HepG2 (cell line): ENCODE measurements around the gene ATP9A. TPM values are rescaled to one million over a fixed set of nuclear protein-coding genes. Genes with fewer than 3 reads are reported as not detected.

Experiments used
- ARHGAP35 ChIP-seq: sonication (generic); formaldehyde crosslinking; IDR thresholded peaks from 2 replicates; pipeline ENCODE4 v1.9.0; 2022; ENCODE audit warnings: mild to moderate bottlenecking, inconsistent platforms, moderate library complexity, missing genetic modification reagents, borderline replicate concordance
- CAMTA2 ChIP-seq: sonication (generic); formaldehyde crosslinking; IDR thresholded peaks from 2 replicates; pipeline ENCODE4 v1.4.0; 2020; ENCODE audit warnings: mild to moderate bottlenecking, missing genetic modification reagents, borderline replicate concordance
- HIC2 ChIP-seq: sonication (generic); formaldehyde crosslinking; IDR thresholded peaks from 2 replicates; pipeline ENCODE4 v1.9.0; 2022; ENCODE audit warnings: low read depth, missing genetic modification reagents
- IRF1 ChIP-seq: sonication (generic); formaldehyde crosslinking; IDR thresholded peaks from 2 replicates; pipeline ENCODE4 v1.4.0; 2020; ENCODE audit warnings: low read depth, mild to moderate bottlenecking, missing genetic modification reagents
- LRRFIP1 ChIP-seq: sonication (generic); formaldehyde crosslinking; conservative IDR thresholded peaks from 2 replicates; pipeline ENCODE4 v1.4.0; 2020; ENCODE audit warnings: missing genetic modification reagents
- MIXL1 ChIP-seq: IDR thresholded peaks from 2 replicates; pipeline ENCODE4 v1.6.1; 2016
- NFYB ChIP-seq: sonication (generic); formaldehyde crosslinking; IDR thresholded peaks from 2 replicates; pipeline ENCODE4 v1.4.0; 2020; ENCODE audit warnings: missing genetic modification reagents
- POLR2A ChIP-seq, 2 experiments: IDR thresholded peaks; 2 replicates each; pipeline ENCODE4 v1.6.1; 2011; ENCODE audit warnings: low read depth in 2 of 2, low read length in 2 of 2, mild to moderate bottlenecking in 1 of 2, moderate library complexity in 1 of 2; ENCODE audit not compliant: insufficient read depth in 1 of 2
- SOX6 ChIP-seq, 2 experiments: fragments of 450-650 bp in 1 of 2; sonication (generic) in 1 of 2; formaldehyde crosslinking in 1 of 2; IDR thresholded peaks; 2 replicates each; pipeline versions ENCODE4 v1.4.0 to v1.6.1; 2017 to 2020; ENCODE audit warnings: antibody characterized with exemption in 1 of 2, mild to moderate bottlenecking in 1 of 2, missing genetic modification reagents in 1 of 2
- ZNF124 ChIP-seq: sonication (generic); formaldehyde crosslinking; IDR thresholded peaks from 2 replicates; pipeline ENCODE4 v1.4.0; 2020; ENCODE audit warnings: missing genetic modification reagents
- ZNF747 ChIP-seq: sonication (generic); formaldehyde crosslinking; IDR thresholded peaks from 2 replicates; pipeline ENCODE4 v1.8.1; 2023; ENCODE audit warnings: missing genetic modification reagents, mild to moderate bottlenecking, borderline replicate concordance
- polyA plus RNA-seq, 8 experiments: library from polyadenylated mRNA; depleted of rRNA in 3 of 8; stranded (reverse) in 7 of 8; unstranded in 1 of 8; fragments of >200 nt; fragmentation: Illumina TruSeq in 4 of 8; extraction: Trizol in 4 of 8; gene quantifications; 2 replicates each; pipeline versions ENCODE4 v1.2.1 to v1.2.3, GENCODE V29; 2011 to 2016; ENCODE audit warnings: low read depth in 4 of 8, missing spikeins in 1 of 8, mixed read lengths in 1 of 8; ENCODE audit not compliant: insufficient read depth in 1 of 8
- total RNA-seq, 5 experiments: library from RNA; depleted of rRNA; stranded (reverse); fragments of >200 nt; fragmentation: Illumina TruSeq; extraction: Trizol; gene quantifications; 2 replicates each; pipeline ENCODE4 v1.2.3, GENCODE V29; 2016; ENCODE audit warnings: low read depth in 1 of 5
- TF ChIP-seq, protein P1 (sequence below): sonication (generic); formaldehyde crosslinking; IDR thresholded peaks from 2 replicates; pipeline ENCODE4 v1.4.0; 2020; ENCODE audit warnings: missing genetic modification reagents, mild to moderate bottlenecking, borderline replicate concordance
- TF ChIP-seq, protein P2 (sequence below): sonication (generic); formaldehyde crosslinking; IDR thresholded peaks from 2 replicates; pipeline ENCODE4 v1.8.0; 2022; ENCODE audit warnings: missing genetic modification reagents, low read depth, mild to moderate bottlenecking, borderline replicate concordance
- TF ChIP-seq, protein P3 (sequence below): fragments of 450-650 bp; IDR thresholded peaks from 2 replicates; pipeline ENCODE4 v1.6.1; 2017; ENCODE audit warnings: mild to moderate bottlenecking

ATP9A gene
- total and polyA plus RNA-seq, 2 of the 13 experiments (the other 11 are each of a cell fraction or from before 2014, with no cell fraction given), result 11.8 to 18.5 TPM

GRCh38 chr20:51800060-51800871, 32.1 kb upstream of the ATP9A start (continued):
- TF ChIP-seq POLR2A (IDR thresholded peaks at IDR 0.05; ENCODE audit: insufficient read depth in 1 of 2, low read depth in 2 of 2, low read length in 2 of 2), result no peak
- TF ChIP-seq ZNF124 (CRISPR knock-in tag), result peak; percentile 55; the same call in 1 of the 2 replicates
- TF ChIP-seq LRRFIP1 (CRISPR knock-in tag), result no peak
- TF ChIP-seq, protein P1, sequence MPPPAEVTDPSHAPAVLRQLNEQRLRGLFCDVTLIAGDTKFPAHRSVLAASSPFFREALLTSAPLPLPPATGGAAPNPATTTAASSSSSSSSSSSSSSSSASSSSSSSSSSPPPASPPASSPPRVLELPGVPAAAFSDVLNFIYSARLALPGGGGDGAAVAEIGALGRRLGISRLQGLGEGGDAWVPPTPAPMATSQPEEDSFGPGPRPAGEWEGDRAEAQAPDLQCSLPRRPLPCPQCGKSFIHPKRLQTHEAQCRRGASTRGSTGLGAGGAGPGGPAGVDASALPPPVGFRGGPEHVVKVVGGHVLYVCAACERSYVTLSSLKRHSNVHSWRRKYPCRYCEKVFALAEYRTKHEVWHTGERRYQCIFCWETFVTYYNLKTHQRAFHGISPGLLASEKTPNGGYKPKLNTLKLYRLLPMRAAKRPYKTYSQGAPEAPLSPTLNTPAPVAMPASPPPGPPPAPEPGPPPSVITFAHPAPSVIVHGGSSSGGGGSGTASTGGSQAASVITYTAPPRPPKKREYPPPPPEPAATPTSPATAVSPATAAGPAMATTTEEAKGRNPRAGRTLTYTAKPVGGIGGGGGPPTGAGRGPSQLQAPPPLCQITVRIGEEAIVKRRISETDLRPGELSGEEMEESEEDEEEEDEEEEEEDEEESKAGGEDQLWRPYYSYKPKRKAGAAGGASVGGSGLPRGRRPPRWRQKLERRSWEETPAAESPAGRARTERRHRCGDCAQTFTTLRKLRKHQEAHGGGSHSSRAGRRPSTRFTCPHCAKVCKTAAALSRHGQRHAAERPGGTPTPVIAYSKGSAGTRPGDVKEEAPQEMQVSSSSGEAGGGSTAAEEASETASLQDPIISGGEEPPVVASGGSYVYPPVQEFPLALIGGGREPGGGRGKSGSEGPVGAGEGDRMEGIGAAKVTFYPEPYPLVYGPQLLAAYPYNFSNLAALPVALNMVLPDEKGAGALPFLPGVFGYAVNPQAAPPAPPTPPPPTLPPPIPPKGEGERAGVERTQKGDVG (CRISPR knock-in tag), result peak; percentile 90
- peak; percentile 71; the same call in 1 of the 2 replicates for TF ChIP-seq HIC2
- no peak for TF ChIP-seq ZNF747 (CRISPR knock-in tag)
- no peak for TF ChIP-seq NFYB
- TF ChIP-seq IRF1, result no peak
- TF ChIP-seq, protein P2, sequence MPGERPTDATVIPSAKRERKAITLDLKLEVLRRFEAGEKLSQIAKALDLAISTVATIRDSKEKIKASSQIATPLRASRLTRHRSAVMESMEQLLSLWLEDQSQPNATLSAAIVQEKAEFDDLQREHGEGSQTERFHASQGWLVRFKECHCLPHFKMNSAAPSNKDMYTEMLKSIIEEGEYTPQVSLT (CRISPR knock-in tag), result no peak
- TF ChIP-seq, protein P3, sequence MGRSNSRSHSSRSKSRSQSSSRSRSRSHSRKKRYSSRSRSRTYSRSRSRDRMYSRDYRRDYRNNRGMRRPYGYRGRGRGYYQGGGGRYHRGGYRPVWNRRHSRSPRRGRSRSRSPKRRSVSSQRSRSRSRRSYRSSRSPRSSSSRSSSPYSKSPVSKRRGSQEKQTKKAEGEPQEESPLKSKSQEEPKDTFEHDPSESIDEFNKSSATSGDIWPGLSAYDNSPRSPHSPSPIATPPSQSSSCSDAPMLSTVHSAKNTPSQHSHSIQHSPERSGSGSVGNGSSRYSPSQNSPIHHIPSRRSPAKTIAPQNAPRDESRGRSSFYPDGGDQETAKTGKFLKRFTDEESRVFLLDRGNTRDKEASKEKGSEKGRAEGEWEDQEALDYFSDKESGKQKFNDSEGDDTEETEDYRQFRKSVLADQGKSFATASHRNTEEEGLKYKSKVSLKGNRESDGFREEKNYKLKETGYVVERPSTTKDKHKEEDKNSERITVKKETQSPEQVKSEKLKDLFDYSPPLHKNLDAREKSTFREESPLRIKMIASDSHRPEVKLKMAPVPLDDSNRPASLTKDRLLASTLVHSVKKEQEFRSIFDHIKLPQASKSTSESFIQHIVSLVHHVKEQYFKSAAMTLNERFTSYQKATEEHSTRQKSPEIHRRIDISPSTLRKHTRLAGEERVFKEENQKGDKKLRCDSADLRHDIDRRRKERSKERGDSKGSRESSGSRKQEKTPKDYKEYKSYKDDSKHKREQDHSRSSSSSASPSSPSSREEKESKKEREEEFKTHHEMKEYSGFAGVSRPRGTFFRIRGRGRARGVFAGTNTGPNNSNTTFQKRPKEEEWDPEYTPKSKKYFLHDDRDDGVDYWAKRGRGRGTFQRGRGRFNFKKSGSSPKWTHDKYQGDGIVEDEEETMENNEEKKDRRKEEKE, result no peak
- peak; percentile 57; the same call in 1 of the 2 replicates for TF ChIP-seq MIXL1 (CRISPR knock-in tag)
- TF ChIP-seq ARHGAP35 (CRISPR knock-in tag), result 0 out of 2 replicates have a peak, but pooled peaks have one; percentile 40
- peak; percentile 76; the same call in 1 of the 2 replicates for TF ChIP-seq CAMTA2 (CRISPR knock-in tag)
- no peak for TF ChIP-seq SOX6 (IDR thresholded peaks at IDR 0.05)
- peak; percentile 69 for TF ChIP-seq SOX6 (CRISPR knock-in tag; IDR thresholded peaks at IDR 0.05)
